ENCODE measurements around the gene NSUN7. TPM values are rescaled to one million over a fixed set of nuclear protein-coding genes. Genes with fewer than 3 reads are reported as not detected.

NSUN7 gene
- total RNA-seq, 1 donor = 0.73 TPM

- no peaks in the 10 kb centered on the region for H3K9me3 ChIP-seq (ENCODE audit: low read depth, low read length)
- no peaks in the 10 kb centered on the region for H3K27me3 ChIP-seq (ENCODE audit: insufficient read depth, low read length)
- H3K4me3 ChIP-seq (ENCODE audit: low read length) = no peak overlapping the region
- H3K4me1 ChIP-seq (ENCODE audit: insufficient read depth, low read length) = no peaks in the 10 kb centered on the region
Observed at GRCh38 chr4:40822420-40823166, 72.8 kb downstream of the NSUN7 start.

DNA sequence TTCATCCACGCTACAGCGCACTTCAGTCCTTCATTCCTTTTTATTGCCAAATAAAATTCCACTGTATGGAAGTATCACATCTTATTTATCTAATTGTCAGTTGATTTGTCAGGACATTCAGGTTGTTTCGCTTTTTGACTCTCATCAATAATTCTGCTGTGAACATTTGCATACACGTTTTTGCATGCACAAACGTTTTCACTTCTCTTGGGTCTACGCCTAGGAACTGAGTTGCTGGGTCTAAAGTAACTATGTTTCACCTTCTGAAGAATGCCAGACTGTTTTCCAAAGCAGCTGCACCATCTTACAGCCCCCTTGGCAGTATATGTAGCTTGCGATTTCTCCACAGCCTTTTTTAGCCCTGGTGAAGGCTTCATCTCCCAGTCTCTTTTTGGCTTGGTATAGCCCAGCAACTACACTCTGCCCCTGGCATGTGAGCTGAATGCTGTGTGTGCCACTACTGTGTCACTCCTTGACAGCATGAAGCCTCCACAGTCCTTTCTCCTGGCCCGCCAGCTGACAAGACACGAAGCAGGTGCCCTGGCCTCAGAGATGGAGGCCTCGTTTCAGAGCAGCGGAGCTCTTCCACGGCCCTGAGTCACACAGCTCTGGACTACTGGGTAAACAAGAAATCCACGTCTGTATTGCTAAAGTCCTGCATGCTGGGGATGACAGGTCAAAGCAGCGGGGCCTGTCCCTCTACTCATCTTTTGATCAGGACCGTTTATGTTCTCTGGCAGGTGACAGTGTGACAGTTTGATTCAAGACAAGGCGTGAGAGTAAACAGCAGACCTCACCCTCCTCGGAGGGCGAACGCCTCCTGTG is 75.5 kb downstream of the NSUN7 start:
- Histone ChIP-seq H3K9me3 (ENCODE audit: low read depth, low read length) (no peaks in the 10 kb centered on the region), H3K4me3 (ENCODE audit: low read length) (no peak overlapping the region), H3K27me3 (ENCODE audit: insufficient read depth, low read length) (no peaks in the 10 kb centered on the region), H3K4me1 (ENCODE audit: insufficient read depth, low read length) (peaks cover 8% of the 10 kb centered on the region)

DNA sequence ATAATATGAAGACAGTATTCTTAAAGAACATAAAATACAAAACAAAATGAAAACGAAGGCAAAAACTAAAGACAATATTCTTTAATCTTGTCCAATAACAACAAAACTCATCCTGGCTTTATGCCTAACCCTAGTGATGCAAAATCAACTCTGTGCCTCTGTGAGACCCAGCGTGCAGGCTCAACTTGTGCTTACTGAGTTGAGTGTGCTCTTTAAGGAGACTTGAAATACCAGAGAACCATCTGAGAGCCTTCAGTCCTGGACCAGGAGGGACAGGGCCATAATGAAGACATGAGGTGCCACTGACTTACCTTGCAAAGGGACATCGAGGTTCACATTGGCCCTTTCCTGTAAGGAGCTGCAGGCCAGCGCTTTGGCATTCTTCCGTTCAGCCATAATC is 77.1 kb downstream of the NSUN7 start:
- Histone ChIP-seq H3K4me1 (ENCODE audit: insufficient read depth, low read length) (peaks cover 8% of the 10 kb centered on the region), H3K9me3 (ENCODE audit: low read depth, low read length) (no peaks in the 10 kb centered on the region), H3K4me3 (ENCODE audit: low read length) (no peak overlapping the region), H3K27me3 (ENCODE audit: insufficient read depth, low read length) (no peaks in the 10 kb centered on the region)

- H3K9me3 ChIP-seq (ENCODE audit: low read depth, low read length) = no peaks in the 10 kb centered on the region
Observed at GRCh38 chr4:40827758-40828157, 78.0 kb downstream of the NSUN7 start.

GRCh38 chr4:40828661-40829060 is 78.9 kb downstream of the NSUN7 start:
- Histone ChIP-seq H3K9me3 (ENCODE audit: low read depth, low read length) (no peaks in the 10 kb centered on the region), H3K4me1 (ENCODE audit: insufficient read depth, low read length) (peaks cover 8% of the 10 kb centered on the region), H3K27me3 (ENCODE audit: insufficient read depth, low read length) (no peaks in the 10 kb centered on the region)

More at GRCh38 chr4:40827758-40828157, 78.0 kb downstream of the NSUN7 start:
- Histone ChIP-seq H3K4me3 (ENCODE audit: low read length) (no peak overlapping the region), H3K4me1 (ENCODE audit: insufficient read depth, low read length) (peaks cover 8% of the 10 kb centered on the region), H3K27me3 (ENCODE audit: insufficient read depth, low read length) (no peaks in the 10 kb centered on the region)

DNA sequence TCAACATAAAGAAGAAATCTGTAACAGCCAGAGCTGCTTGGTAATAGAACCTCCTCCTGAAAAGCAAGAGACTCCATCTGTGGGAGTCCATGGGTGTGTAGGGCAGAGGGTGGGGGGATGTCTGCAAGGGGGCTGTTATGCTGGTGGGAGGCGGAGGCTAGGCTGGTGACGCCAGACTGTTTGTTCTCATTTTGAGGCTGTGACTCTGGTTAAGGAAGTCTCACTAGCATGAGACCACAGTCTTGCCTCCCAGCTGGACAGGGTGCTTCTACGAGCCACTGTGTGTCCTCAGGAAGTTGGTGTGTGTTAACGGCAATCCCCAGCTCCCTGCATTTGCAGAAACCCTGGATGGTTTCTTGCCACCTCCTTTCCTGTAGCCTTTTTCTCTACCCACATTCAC is 79.8 kb downstream of the NSUN7 start:
- H3K9me3 ChIP-seq (ENCODE audit: low read depth, low read length) = no peaks in the 10 kb centered on the region
- no peaks in the 10 kb centered on the region for H3K27me3 ChIP-seq (ENCODE audit: insufficient read depth, low read length)
- H3K4me1 ChIP-seq (ENCODE audit: insufficient read depth, low read length) = peaks cover 8% of the 10 kb centered on the region
- no peak overlapping the region for H3K4me3 ChIP-seq (ENCODE audit: low read length)

More at GRCh38 chr4:40828661-40829060, 78.9 kb downstream of the NSUN7 start:
- H3K4me3 ChIP-seq (ENCODE audit: low read length) = no peak overlapping the region

GRCh38 chr4:40831146-40831907 is 81.6 kb downstream of the NSUN7 start:
- Histone ChIP-seq H3K27me3 (ENCODE audit: insufficient read depth, low read length) (no peaks in the 10 kb centered on the region), H3K9me3 (ENCODE audit: low read depth, low read length) (no peaks in the 10 kb centered on the region), H3K4me1 (ENCODE audit: insufficient read depth, low read length) (peaks cover 8% of the 10 kb centered on the region), H3K4me3 (ENCODE audit: low read length) (no peak overlapping the region)

DNA sequence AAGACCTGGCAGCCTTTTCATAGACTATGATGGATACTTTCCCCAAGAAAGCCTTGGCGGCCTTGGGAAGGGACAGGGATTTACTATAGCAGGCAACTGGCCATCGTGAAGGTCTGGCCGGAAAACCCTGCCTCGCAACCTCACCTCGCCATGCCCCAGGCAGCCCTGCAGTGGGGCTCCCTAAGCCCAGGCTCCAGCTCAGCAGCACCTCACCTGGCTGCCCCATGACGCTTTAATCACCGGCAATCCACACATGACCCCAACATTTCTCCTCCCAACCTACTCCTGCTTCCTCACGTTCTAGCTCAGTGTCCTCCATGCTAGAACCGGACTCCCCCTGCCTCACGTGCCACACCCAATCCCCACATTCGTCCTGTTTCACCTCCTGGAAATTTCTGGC is 82.4 kb downstream of the NSUN7 start:
- no peaks in the 10 kb centered on the region for H3K9me3 ChIP-seq (ENCODE audit: low read depth, low read length)
- no peaks in the 10 kb centered on the region for H3K27me3 ChIP-seq (ENCODE audit: insufficient read depth, low read length)
- H3K4me1 ChIP-seq (ENCODE audit: insufficient read depth, low read length) = peaks cover 8% of the 10 kb centered on the region
- H3K4me3 ChIP-seq (ENCODE audit: low read length) = no peak overlapping the region

GRCh38 chr4:40833212-40833611 is 83.5 kb downstream of the NSUN7 start:
- no peaks in the 10 kb centered on the region for H3K27me3 ChIP-seq (ENCODE audit: insufficient read depth, low read length)
- no peaks in the 10 kb centered on the region for H3K9me3 ChIP-seq (ENCODE audit: low read depth, low read length)
- peaks cover 8% of the 10 kb centered on the region for H3K4me1 ChIP-seq (ENCODE audit: insufficient read depth, low read length)
- H3K4me3 ChIP-seq (ENCODE audit: low read length) = no peak overlapping the region

GRCh38 chr4:40837094-40837870 is 87.5 kb downstream of the NSUN7 start:
- Histone ChIP-seq H3K27me3 (ENCODE audit: insufficient read depth, low read length) (no peaks in the 10 kb centered on the region), H3K4me3 (ENCODE audit: low read length) (no peak overlapping the region), H3K4me1 (ENCODE audit: insufficient read depth, low read length) (peaks cover 14% of the 10 kb centered on the region), H3K9me3 (ENCODE audit: low read depth, low read length) (no peaks in the 10 kb centered on the region)

GRCh38 chr4:40838742-40839141 is 89.0 kb downstream of the NSUN7 start:
- H3K4me1 ChIP-seq (ENCODE audit: insufficient read depth, low read length) = peaks cover 14% of the 10 kb centered on the region
- H3K9me3 ChIP-seq (ENCODE audit: low read depth, low read length) = no peaks in the 10 kb centered on the region
- no peaks in the 10 kb centered on the region for H3K27me3 ChIP-seq (ENCODE audit: insufficient read depth, low read length)
- no peak overlapping the region for H3K4me3 ChIP-seq (ENCODE audit: low read length)

DNA sequence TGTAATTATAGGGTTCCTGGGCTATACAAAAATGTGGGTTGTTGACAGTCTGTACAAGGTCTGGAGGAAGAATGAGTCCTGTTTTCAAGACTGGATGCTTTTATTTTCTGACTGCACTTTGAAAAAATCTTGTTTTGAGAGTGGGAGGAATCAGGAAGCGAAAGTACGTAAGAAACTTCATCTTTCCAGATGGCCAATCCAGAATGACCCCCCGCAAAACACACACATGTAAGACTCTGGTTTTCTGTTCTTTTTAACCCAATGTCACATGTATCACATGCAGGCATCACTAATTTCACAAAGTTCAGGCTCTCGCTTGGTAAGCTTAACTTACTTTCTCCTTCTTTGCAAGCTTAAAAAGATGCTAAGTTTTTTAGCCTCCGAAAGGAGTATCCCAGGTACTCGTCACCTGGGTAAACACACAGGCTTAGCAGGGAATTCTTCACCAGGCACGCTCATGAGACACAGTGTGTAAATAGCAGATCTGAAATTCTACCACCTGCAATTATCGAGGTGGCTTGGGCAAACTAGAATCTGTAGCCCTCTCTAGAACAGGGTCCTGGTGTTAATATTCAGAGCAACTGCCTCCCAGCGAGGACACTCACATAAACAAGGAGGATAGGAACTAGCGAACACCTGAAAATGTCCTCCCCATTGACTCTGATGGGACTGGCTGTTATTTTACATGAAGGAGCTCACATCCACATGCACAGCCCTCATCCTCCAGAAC is 90.7 kb downstream of the NSUN7 start:
- H3K4me3 ChIP-seq (ENCODE audit: low read length) = no peak overlapping the region
- H3K27me3 ChIP-seq (ENCODE audit: insufficient read depth, low read length) = no peaks in the 10 kb centered on the region
- H3K4me1 ChIP-seq (ENCODE audit: insufficient read depth, low read length) = peaks cover 14% of the 10 kb centered on the region
- H3K9me3 ChIP-seq (ENCODE audit: low read depth, low read length) = no peaks in the 10 kb centered on the region

DNA sequence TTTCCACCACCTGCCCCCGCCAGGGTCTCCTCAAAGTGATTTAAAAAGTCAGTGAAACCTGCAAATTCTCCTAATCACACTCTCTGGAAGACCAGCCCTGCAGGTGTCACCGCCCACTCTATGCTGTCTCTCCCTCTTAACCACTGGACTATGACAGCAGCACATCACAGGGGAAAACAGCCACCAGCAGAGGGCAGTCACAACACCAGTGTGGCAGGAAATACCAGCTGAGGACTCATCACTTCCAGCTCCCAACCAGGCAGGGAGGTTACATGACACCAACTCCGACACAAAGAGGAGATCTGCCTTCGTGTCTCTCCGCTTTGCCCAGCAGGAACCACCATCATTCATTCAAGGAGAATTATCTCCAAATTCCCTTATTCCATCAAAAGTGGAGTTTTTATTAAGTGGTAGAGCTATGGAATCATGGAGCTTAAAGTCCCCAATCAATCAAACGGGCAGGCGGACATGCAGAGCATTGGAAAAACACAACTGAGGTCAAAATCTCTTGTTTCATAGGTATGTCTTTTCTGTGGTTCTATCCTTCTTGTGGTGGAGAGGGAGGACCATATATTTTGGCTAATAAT is 91.3 kb downstream of the NSUN7 start:
- Histone ChIP-seq H3K4me3 (ENCODE audit: low read length) (no peak overlapping the region), H3K27me3 (ENCODE audit: insufficient read depth, low read length) (no peaks in the 10 kb centered on the region), H3K4me1 (ENCODE audit: insufficient read depth, low read length) (peaks cover 14% of the 10 kb centered on the region), H3K9me3 (ENCODE audit: low read depth, low read length) (no peaks in the 10 kb centered on the region)

DNA sequence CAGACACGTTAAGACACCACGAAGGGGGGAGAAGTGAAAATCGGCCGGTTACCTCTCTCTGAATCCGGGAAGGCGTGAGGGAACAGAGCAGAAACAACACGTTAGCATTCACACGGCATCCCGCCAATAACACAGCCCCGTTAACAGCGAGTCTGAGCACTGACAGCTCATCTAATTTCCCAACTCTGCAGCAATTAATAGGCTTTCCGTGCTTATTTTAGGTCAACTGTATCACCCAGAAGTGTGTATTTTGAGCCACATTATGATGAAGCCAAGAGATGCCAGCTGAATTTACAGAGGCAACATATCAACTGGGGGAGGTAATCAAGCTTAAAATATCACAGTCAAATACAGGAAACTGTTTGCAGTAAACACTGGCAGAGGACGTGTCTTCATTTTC is 92.6 kb downstream of the NSUN7 start:
- Histone ChIP-seq H3K27me3 (ENCODE audit: insufficient read depth, low read length) (no peaks in the 10 kb centered on the region), H3K4me1 (ENCODE audit: insufficient read depth, low read length) (peaks cover 14% of the 10 kb centered on the region), H3K9me3 (ENCODE audit: low read depth, low read length) (no peaks in the 10 kb centered on the region), H3K4me3 (ENCODE audit: low read length) (no peak overlapping the region)

All from mononuclear cell (primary cell).